Measurements from ENCODE around the gene ORMDL1.

ORMDL1 gene

GRCh38 chr2:189783927-189784867 lies at the start of gene ORMDL1, which contains the start of gene PMS1:
TSS of gene ORMDL1 (minus strand) at chr2:189784339. CDS start at chr2:189782595, 1,744 bp downstream.
TSS of gene PMS1 (plus strand) at chr2:189784450. CDS start at chr2:189791810, 7,360 bp downstream.
- FAIRE-seq (peak; percentile 95), DNase-seq (ENCODE audit: insufficient read length, low spot score) (peak; percentile 94)

- no peak for DNase-seq (ENCODE audit: insufficient read length, low spot score)
- FAIRE-seq, result no peak
These were observed 46.4 kb upstream of the ORMDL1 start for GRCh38 chr2:189830510-189830909.

- DNase-seq (ENCODE audit: insufficient read length, low spot score) (no peak), FAIRE-seq (peak; percentile 62)
These were observed 45.1 kb upstream of the ORMDL1 start for GRCh38 chr2:189829102-189829833.

GRCh38 chr2:189826039-189826438 lies 41.9 kb upstream of the ORMDL1 start:
- FAIRE-seq (no peak), DNase-seq (ENCODE audit: insufficient read length, low spot score) (no peak)

GRCh38 chr2:189824694-189825396 lies 40.7 kb upstream of the ORMDL1 start:
- DNase-seq (ENCODE audit: insufficient read length, low spot score), result no peak
- no peak for FAIRE-seq

- peak; percentile 88 for FAIRE-seq
These were observed 38.0 kb upstream of the ORMDL1 start for GRCh38 chr2:189821953-189822748.

GRCh38 chr2:189819297-189819704 lies 35.2 kb upstream of the ORMDL1 start:
- FAIRE-seq (no peak), DNase-seq (ENCODE audit: insufficient read length, low spot score) (no peak)

More at GRCh38 chr2:189821953-189822748, 38.0 kb upstream of the ORMDL1 start:
- peak; percentile 21 for DNase-seq (ENCODE audit: insufficient read length, low spot score)

GRCh38 chr2:189818249-189819038 lies 34.3 kb upstream of the ORMDL1 start:
- FAIRE-seq, result no peak

GRCh38 chr2:189803431-189803830 lies 19.3 kb upstream of the ORMDL1 start:
- no peak for DNase-seq (ENCODE audit: insufficient read length, low spot score)
- FAIRE-seq, result no peak

More at GRCh38 chr2:189818249-189819038, 34.3 kb upstream of the ORMDL1 start:
- DNase-seq (ENCODE audit: insufficient read length, low spot score), result no peak

- no peak for FAIRE-seq
- no peak for DNase-seq (ENCODE audit: insufficient read length, low spot score)
These were observed 18.3 kb upstream of the ORMDL1 start for GRCh38 chr2:189802396-189802912.

GRCh38 chr2:189799531-189799930 lies 15.4 kb upstream of the ORMDL1 start:
- FAIRE-seq (peak; percentile 89), DNase-seq (ENCODE audit: insufficient read length, low spot score) (peak; percentile 44)

- no peak for DNase-seq (ENCODE audit: insufficient read length, low spot score)
- FAIRE-seq, result no peak
These were observed 14.8 kb upstream of the ORMDL1 start for GRCh38 chr2:189799030-189799331.

GRCh38 chr2:189798312-189799029 lies 14.3 kb upstream of the ORMDL1 start:
- peak; percentile 40 for DNase-seq (ENCODE audit: insufficient read length, low spot score)
- no peak for FAIRE-seq

- FAIRE-seq, result peak; percentile 88
These were observed 13.8 kb upstream of the ORMDL1 start for GRCh38 chr2:189797902-189798301.

GRCh38 chr2:189794310-189794709 lies 10.2 kb upstream of the ORMDL1 start:
- FAIRE-seq (no peak), DNase-seq (ENCODE audit: insufficient read length, low spot score) (no peak)

More at GRCh38 chr2:189797902-189798301, 13.8 kb upstream of the ORMDL1 start:
- no peak for DNase-seq (ENCODE audit: insufficient read length, low spot score)

GRCh38 chr2:189791338-189792042 lies 7.4 kb upstream of the ORMDL1 start:
- FAIRE-seq, result no peak
- DNase-seq (ENCODE audit: insufficient read length, low spot score), result no peak

- peak; percentile 34 for DNase-seq (ENCODE audit: insufficient read length, low spot score)
- FAIRE-seq, result no peak
These were observed 650 bp downstream of the ORMDL1 start for GRCh38 chr2:189783451-189783926.

Data from HTR-8/SVneo (cell line).